ENCODE data around the gene ACSF3.

- TF ChIP-seq CTCF (IDR thresholded peaks at IDR 0.05 in 4 of 5, conservative IDR thresholded peaks at IDR 0.05 in 1 of 5): no peak
- no peak for TF ChIP-seq POLR2A (IDR thresholded peaks at IDR 0.05)
Observed at GRCh38 chr16:89134269-89134668, 40.6 kb downstream of the ACSF3 start.

Data from gastrocnemius medialis (tissue), 4 donors.